Measurements from ENCODE around the gene ACTN3.

ACTN3 gene

GRCh38 chr11:66550887-66551286, 4.2 kb downstream of the ACTN3 start:
- no peak overlapping the region for H3K27ac Mint-ChIP-seq
- ATAC-seq (replicated peaks) (no peak), DNase-seq (no peak)
- no peak overlapping the region for H3K4me3 Mint-ChIP-seq
- H3K9me3 Mint-ChIP-seq: no peaks in the 10 kb centered on the region
- no peaks in the 10 kb centered on the region for H3K36me3 Mint-ChIP-seq
- H3K4me1 Mint-ChIP-seq: peaks cover 0 to 6% of the 10 kb centered on the region in 2 donors
- peaks cover 5 to 8% of the 10 kb centered on the region in 2 donors for H3K27me3 Mint-ChIP-seq

GRCh38 chr11:66554602-66555001, 7.9 kb downstream of the ACTN3 start:
- H3K36me3 Mint-ChIP-seq: no peaks in the 10 kb centered on the region
- ATAC-seq (replicated peaks) (no peak), DNase-seq (no peak)
- no peak overlapping the region for H3K4me3 Mint-ChIP-seq
- no peak overlapping the region for H3K27ac Mint-ChIP-seq
- H3K27me3 Mint-ChIP-seq: peaks cover 26 to 35% of the 10 kb centered on the region in 2 donors
- H3K9me3 Mint-ChIP-seq: no peaks in the 10 kb centered on the region
- H3K4me1 Mint-ChIP-seq: peaks cover 3 to 10% of the 10 kb centered on the region in 2 donors

GRCh38 chr11:66555416-66555815, 8.7 kb downstream of the ACTN3 start:
- no peaks in the 10 kb centered on the region for H3K9me3 Mint-ChIP-seq
- H3K27ac Mint-ChIP-seq: peak overlapping the region; percentile 66
- no peak for DNase-seq
- H3K36me3 Mint-ChIP-seq: no peaks in the 10 kb centered on the region
- H3K27me3 Mint-ChIP-seq: peaks cover 30 to 44% of the 10 kb centered on the region in 2 donors
- H3K4me1 Mint-ChIP-seq: peaks cover 3 to 10% of the 10 kb centered on the region in 2 donors
- H3K4me3 Mint-ChIP-seq: no peak overlapping the region
- no peak for ATAC-seq (replicated peaks)

GRCh38 chr11:66556086-66556485, 9.4 kb downstream of the ACTN3 start:
- no peak overlapping the region for H3K27ac Mint-ChIP-seq
- H3K27me3 Mint-ChIP-seq: peaks cover 30 to 45% of the 10 kb centered on the region in 2 donors
- no peak for ATAC-seq (replicated peaks)
- H3K4me3 Mint-ChIP-seq: no peak overlapping the region
- no peak for DNase-seq
- no peaks in the 10 kb centered on the region for H3K9me3 Mint-ChIP-seq
- H3K36me3 Mint-ChIP-seq: no peaks in the 10 kb centered on the region
- peaks cover 3 to 10% of the 10 kb centered on the region in 2 donors for H3K4me1 Mint-ChIP-seq

GRCh38 chr11:66557733-66558326, 11.1 kb downstream of the ACTN3 start:
- H3K36me3 Mint-ChIP-seq: no peaks in the 10 kb centered on the region
- no peak overlapping the region for H3K27ac Mint-ChIP-seq
- peaks cover 30 to 45% of the 10 kb centered on the region in 2 donors for H3K27me3 Mint-ChIP-seq
- ATAC-seq (replicated peaks) (no peak), DNase-seq (no peak)
- peaks cover 3 to 10% of the 10 kb centered on the region in 2 donors for H3K4me1 Mint-ChIP-seq
- no peaks in the 10 kb centered on the region for H3K9me3 Mint-ChIP-seq
- no peak overlapping the region for H3K4me3 Mint-ChIP-seq

- ATAC-seq (replicated peaks) (peak; percentile 51 to 61), DNase-seq (no peak)
- Mint-ChIP-seq H3K9me3 (no peaks in the 10 kb centered on the region), H3K27me3 (peaks cover 30 to 45% of the 10 kb centered on the region in 2 donors), H3K4me1 (peaks cover 3 to 10% of the 10 kb centered on the region in 2 donors), H3K4me3 (peak overlapping the region in 1 of 2 donors; percentile 11), H3K27ac (no peak overlapping the region), H3K36me3 (no peaks in the 10 kb centered on the region)
Measured at GRCh38 chr11:66559142-66559865, 12.6 kb downstream of the ACTN3 start.

- no peak overlapping the region for H3K4me3 Mint-ChIP-seq
- H3K9me3 Mint-ChIP-seq: no peaks in the 10 kb centered on the region
- no peaks in the 10 kb centered on the region for H3K36me3 Mint-ChIP-seq
- H3K27me3 Mint-ChIP-seq: peaks cover 30 to 44% of the 10 kb centered on the region in 2 donors
- peaks cover 3 to 10% of the 10 kb centered on the region in 2 donors for H3K4me1 Mint-ChIP-seq
- DNase-seq: no peak
- H3K27ac Mint-ChIP-seq: no peak overlapping the region
- no peak for ATAC-seq (replicated peaks)
Measured at GRCh38 chr11:66559866-66560676, 13.4 kb downstream of the ACTN3 start.

GRCh38 chr11:66561178-66561974, 14.7 kb downstream of the ACTN3 start:
- ATAC-seq (replicated peaks) (no peak), DNase-seq (no peak)
- no peaks in the 10 kb centered on the region for H3K9me3 Mint-ChIP-seq
- H3K4me1 Mint-ChIP-seq: peaks cover 3 to 10% of the 10 kb centered on the region in 2 donors
- H3K27ac Mint-ChIP-seq: no peak overlapping the region
- peaks cover 25 to 42% of the 10 kb centered on the region in 2 donors for H3K27me3 Mint-ChIP-seq
- no peaks in the 10 kb centered on the region for H3K36me3 Mint-ChIP-seq
- no peak overlapping the region for H3K4me3 Mint-ChIP-seq

- H3K27ac Mint-ChIP-seq: no peak overlapping the region
- DNase-seq: no peak
- H3K36me3 Mint-ChIP-seq: no peaks in the 10 kb centered on the region
- no peak for ATAC-seq (replicated peaks)
- peaks cover 28 to 42% of the 10 kb centered on the region in 2 donors for H3K27me3 Mint-ChIP-seq
- no peaks in the 10 kb centered on the region for H3K9me3 Mint-ChIP-seq
- peaks cover 3 to 10% of the 10 kb centered on the region in 2 donors for H3K4me1 Mint-ChIP-seq
- H3K4me3 Mint-ChIP-seq: no peak overlapping the region
Measured at GRCh38 chr11:66561975-66562248, 15.2 kb downstream of the ACTN3 start.

GRCh38 chr11:66562275-66562674, 15.6 kb downstream of the ACTN3 start:
- Mint-ChIP-seq H3K36me3 (no peaks in the 10 kb centered on the region), H3K27me3 (peaks cover 29 to 42% of the 10 kb centered on the region in 2 donors), H3K9me3 (no peaks in the 10 kb centered on the region), H3K4me1 (peaks cover 3 to 10% of the 10 kb centered on the region in 2 donors), H3K4me3 (no peak overlapping the region), H3K27ac (no peak overlapping the region)
- DNase-seq (no peak), ATAC-seq (replicated peaks) (no peak)

GRCh38 chr11:66562907-66563583, 16.3 kb downstream of the ACTN3 start:
- ATAC-seq (replicated peaks) (no peak), DNase-seq (no peak)
- Mint-ChIP-seq H3K9me3 (no peaks in the 10 kb centered on the region), H3K4me1 (peaks cover 7 to 14% of the 10 kb centered on the region in 2 donors), H3K27me3 (peaks cover 24 to 42% of the 10 kb centered on the region in 2 donors), H3K27ac (no peak overlapping the region), H3K4me3 (no peak overlapping the region), H3K36me3 (no peaks in the 10 kb centered on the region)

- H3K27ac Mint-ChIP-seq: no peak overlapping the region
- H3K4me1 Mint-ChIP-seq: peaks cover 10 to 17% of the 10 kb centered on the region in 2 donors
- ATAC-seq (replicated peaks) (no peak), DNase-seq (no peak)
- no peaks in the 10 kb centered on the region for H3K36me3 Mint-ChIP-seq
- H3K4me3 Mint-ChIP-seq: no peak overlapping the region
- peaks cover 16 to 40% of the 10 kb centered on the region in 2 donors for H3K27me3 Mint-ChIP-seq
- no peaks in the 10 kb centered on the region for H3K9me3 Mint-ChIP-seq
Measured at GRCh38 chr11:66563832-66564231, 17.1 kb downstream of the ACTN3 start.

GRCh38 chr11:66564538-66564937, 17.8 kb downstream of the ACTN3 start:
- Mint-ChIP-seq H3K27me3 (peaks cover 11 to 37% of the 10 kb centered on the region in 2 donors), H3K4me3 (no peak overlapping the region), H3K36me3 (no peaks in the 10 kb centered on the region), H3K9me3 (no peaks in the 10 kb centered on the region), H3K27ac (no peak overlapping the region), H3K4me1 (peaks cover 9 to 11% of the 10 kb centered on the region in 2 donors)
- no peak for ATAC-seq (replicated peaks)
- no peak for DNase-seq

Data from stimulated activated naive B cell treated with anti-CD40 and anti-IgM and Interleukin-4, amounts not matched to agents 10 μg/mL and 1 μg/mL and 100 μg/mL, for 72 hours (primary cell).